ENCODE measurements around the gene CEBPB.

Gene CEBPB

DNA sequence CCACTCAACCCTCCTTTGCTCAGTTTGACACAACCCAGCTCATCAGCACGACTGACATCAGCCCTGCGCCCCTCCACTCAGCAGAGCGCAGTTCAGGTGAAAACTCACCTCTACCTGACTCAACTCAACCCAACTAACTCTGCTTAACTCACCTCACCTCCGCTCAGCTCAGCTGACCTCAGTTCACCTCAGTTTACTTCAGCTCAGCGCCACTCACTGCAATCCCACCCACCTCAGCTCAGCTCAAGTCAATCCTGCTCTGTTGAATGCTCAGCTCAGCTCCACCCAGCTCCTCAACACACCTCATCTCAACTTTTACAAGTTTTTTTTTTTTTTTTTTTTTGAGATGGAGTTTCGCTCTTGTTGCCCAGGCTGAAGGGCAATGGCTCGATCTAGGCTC, 39.6 kb downstream of the CEBPB start:
- no peak for DNase-seq

DNA sequence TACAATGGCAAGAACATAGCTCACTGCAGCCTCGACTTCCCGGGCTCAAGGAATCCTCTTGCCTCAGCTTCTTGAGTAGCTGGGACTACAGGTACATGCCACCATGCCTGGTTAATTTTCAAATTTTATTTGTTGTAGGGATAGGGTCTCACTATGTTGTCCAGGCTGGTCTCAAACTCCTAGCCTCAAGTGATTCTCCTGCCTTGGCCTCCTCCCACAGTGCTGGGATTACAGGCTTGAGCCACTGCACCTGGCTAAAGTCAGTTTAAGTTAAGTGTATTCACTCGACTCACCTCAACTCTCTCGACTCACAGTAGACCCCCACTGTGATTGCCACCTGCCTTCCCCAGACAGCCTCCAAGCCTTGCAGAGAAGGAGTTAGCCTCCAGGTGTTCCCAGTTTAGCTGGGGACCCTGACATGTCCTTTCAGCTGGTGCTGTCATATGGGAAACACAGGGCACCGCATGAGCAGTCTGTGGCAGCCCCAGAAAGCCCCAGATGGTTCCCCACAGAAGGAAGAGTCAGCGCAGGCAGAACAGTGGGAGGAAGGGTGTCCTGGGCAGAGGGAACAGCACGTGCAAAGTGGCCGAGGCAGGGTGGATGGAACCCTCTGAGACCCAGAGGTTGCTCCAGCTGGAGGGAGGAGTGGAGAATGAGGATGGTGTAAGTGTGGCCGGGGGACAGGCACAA, 40.4 kb downstream of the CEBPB start:
- DNase-seq = no peak

DNA sequence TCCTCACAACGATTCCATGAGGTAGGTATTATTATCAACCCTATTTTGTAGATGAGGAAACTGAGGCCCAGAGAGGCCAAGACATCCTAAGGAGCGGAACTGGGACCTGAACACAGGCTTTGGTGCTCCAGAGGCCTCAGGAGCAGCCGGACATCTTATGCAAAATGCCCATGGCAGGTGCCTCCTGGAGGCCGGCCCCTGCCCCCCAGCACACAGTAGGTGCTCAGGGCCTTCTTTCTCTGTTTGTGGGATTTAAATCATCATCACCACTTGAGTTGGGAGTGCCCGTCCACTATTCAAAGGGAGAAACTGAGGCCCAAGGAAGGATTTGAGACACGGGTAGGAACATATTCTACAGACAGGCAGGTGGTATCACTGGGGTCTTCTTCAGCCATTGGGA, 41.2 kb downstream of the CEBPB start:
- no peak for DNase-seq

DNA sequence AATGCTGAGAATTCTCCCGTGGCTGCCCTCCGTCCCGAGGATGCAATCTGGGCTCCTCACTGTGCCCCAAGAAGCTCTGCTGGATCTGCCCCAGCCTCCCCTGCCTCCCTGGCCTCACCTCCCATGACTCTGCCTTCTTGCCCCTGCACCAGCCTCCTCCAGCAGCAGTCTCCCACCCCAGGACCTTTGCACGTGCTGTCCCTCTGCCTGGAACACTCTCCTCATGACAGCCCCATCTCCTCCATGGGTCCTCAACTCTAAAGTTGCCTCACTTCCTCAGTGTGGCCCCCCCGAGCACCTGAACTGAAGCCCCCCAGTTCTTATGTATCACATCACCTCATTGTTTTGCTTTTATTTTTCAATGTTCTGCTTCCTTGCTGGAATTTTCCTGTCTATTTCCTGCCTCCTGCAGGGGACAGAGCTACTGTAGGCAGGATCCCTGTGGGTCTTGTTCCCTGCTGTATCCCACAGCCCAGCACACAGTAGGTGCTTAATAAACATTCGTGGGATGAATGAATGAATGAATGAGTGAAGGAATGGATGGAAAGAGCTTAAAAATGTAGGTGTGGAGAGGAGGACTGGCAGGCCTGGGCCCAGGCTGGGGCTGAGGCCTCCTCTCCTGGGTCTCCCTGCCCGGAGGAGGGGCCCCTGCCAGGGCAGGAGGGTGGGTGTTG, 42.2 kb downstream of the CEBPB start:
- DNase-seq = no peak

DNA sequence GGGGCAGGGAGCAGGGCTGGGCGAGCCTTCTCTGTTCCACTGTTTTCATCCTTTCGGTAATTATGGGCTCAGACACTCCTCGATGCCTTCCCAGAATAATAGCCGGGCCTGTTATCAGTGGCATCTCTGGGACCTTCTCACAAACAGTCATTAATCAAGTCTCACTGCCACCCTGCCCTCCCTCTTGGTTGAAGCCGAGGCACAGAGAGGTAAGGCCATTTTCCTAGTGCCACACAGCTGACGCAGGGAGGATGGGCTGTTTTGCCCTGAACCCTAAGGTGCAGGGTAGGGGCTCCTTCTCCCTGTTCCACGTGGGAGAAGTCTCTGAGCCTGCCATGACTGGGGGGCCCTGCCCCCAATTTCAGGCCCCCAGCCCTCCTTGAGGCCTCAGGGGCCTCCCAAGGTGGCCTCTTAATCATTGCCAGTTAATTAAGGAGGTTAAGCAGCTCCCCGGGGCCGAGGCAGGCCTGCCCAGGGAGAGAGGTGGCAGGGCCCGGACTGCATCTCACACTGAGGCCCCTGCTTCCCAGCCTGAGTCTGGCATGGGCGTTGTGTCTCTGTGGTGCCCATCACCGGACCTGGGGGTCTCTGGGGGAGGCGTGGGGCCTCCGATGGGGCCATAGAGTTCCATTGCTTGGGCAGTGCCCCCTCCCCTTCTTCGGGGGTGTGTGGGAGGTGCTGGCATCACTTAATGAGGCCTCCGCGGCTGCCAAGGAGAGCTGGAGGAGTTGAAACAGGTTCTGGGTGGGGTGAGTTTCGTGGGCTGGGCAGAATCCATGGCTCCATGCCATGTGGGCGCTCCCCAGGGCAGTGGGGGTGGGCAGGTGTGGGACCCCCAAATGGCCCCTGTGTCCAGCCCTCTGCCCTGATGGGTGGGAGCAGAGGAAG, 42.9 kb downstream of the CEBPB start:
- no peak for DNase-seq

DNA sequence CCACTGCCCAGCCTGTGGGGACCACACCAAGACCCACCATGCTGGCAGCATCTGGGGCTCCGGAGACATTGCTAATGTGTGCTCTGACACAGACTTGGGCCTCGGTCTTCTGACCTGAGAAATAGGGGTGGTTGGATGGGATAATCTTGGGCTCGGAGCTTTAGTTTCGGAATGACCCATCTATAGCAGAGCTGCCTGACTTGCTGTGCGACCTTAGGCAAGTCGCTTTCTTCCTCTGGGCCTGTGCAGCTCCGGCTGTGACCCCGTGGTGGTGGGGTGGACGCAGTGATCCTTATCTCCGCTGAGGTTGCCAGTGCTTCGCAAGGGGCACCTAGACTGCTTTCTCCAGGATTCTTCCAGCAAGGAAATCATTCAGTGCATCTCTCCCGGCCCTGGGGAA, 43.7 kb downstream of the CEBPB start:
- no peak for DNase-seq

DNA sequence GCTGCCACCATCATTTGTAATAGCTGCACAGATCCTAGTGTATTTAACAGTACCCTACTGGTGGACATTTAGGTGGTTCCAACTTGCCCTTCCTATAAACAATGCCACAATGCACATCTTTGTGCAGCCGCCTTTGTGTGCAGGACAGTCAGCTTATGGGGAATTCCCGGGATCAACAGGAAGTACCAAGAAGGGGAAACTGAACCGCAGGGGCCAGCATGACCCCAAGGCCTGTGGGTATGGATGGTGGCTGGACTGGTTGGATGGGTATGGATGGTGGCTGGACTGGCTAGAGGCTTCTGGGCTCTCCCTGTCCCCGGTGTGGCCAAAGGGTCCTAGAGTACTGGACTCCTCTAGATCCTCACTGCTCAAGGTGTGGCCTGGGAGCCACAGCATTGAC, 46.7 kb downstream of the CEBPB start:
- peak; percentile 60 to 82 for DNase-seq

DNA sequence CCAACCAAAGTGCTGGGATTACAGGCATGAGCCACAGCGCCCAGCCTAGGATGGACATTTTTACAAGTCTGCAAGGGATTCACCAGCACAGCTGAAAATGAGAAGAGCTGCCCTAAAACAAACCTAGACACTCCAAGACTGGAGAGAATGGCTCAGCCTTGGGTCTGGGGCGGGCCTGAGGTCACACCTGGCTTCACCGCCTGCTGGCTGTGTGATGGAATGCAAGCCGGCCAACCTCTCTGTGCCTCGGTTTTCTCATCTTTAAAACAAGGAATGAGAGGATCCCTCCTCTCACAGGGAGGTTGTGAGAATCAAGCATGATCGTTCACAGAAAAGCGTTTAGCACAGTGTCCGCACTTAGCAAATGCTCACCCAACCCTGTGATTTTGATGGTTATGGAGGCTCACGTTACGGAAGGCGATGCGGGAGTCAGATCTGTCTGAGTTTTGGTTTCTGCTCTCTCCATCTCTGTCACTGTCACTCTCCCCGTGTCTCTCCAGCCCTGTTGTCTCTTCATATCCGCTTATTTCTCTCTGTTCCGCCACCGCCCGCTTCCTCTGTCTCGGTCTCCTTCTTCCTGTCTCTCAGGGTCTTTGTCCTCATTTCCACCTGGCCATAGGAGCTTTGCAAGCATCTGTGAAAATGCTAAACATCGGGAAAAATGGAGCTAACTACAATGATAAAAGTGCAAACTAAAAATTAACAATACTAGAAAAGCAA, 47.6 kb downstream of the CEBPB start:
- no peak for DNase-seq

DNA sequence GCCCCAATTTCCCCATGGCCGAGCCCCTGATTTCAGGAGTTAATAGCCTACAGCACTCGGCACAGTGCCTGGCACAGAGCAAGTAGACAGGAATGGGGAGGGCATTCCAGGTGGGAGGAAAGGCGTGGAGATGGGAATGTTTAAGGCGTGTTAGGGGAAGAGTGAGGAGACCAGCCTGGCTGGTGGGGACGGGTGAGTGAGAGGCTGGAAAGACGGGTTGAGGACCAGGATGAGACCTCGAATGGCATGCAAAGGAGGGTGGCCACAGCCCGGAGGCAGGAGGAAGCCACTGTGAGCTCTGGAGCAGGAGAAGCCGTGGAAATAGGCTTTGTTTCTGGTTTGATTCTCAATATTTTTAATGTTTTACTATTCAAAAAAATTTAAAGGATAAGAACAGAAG, 49.5 kb downstream of the CEBPB start:
- DNase-seq = no peak

DNA sequence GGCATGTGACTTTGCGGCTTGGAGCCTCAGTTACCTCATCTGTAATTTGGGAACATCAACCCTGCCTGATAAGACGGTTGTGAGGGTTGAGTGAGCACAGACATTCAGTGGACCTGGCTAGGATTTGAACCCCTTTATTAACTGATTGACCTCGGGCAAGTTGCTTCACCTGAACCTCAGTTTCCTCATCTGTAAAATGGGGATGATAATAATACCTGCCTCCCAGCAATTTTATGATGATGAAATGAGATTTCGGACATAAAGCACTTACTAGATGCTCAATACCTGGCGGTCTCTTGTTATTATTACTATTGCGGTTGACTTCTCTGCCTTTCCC, 51.5 kb downstream of the CEBPB start:
- no peak for DNase-seq
